Vagina (tissue), 2 donors: ENCODE results near the gene RCE1.

Source experiments
- POLR2A ChIP-seq, 2 donors: fragments of 450-650 bp; IDR thresholded peaks; one replicate each; pipeline ENCODE4 v1.6.1; 2017; ENCODE audit warnings: antibody characterized with exemption in 2 of 2, mild to moderate bottlenecking in 2 of 2, moderate library complexity in 2 of 2
- POLR2AphosphoS5 ChIP-seq, 2 donors: sonication (generic); formaldehyde crosslinking; IDR thresholded peaks; one replicate each; pipeline ENCODE4 v1.9.0; 2017; ENCODE audit warnings: antibody characterized with exemption in 2 of 2, mild to moderate bottlenecking in 2 of 2, low read depth in 1 of 2; ENCODE audit not compliant: insufficient read depth in 1 of 2
- TF ChIP-seq, protein P1 (sequence below), 3 experiments: fragments of 450-650 bp in 2 of 3; fragments of 200-600 bp in 1 of 3; sonication (generic) in 1 of 3; IDR thresholded peaks; one replicate each; pipeline ENCODE4 v1.5.1; 2017 to 2019; ENCODE audit warnings: antibody characterized with exemption in 3 of 3, mild to moderate bottlenecking in 2 of 3, moderate library complexity in 2 of 3

DNA sequence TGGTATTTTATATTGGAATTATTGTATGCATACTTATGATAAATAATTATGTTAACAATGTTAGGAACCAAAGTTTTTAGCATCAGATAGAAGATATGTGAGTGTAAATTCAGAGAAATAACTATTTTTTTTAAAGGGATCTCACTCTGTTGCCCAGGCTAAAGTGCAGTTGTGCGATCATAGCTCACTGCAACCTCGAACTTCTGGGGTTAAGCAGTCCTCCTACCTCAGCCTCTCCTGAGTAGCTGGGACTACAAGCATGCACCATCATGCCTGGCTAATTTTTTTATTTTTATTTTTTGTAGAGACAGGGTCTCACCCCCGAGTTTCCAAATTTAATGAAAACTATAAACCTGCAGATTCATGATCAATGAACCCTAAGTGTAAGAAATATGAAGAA, 33.6 kb upstream of the RCE1 start:
- no peak for TF ChIP-seq POLR2A (IDR thresholded peaks at IDR 0.05)
- TF ChIP-seq POLR2AphosphoS5 (IDR thresholded peaks at IDR 0.05; ENCODE audit: insufficient read depth in 1 of 2, low read depth in 1 of 2): no peak
- TF ChIP-seq, protein P1, sequence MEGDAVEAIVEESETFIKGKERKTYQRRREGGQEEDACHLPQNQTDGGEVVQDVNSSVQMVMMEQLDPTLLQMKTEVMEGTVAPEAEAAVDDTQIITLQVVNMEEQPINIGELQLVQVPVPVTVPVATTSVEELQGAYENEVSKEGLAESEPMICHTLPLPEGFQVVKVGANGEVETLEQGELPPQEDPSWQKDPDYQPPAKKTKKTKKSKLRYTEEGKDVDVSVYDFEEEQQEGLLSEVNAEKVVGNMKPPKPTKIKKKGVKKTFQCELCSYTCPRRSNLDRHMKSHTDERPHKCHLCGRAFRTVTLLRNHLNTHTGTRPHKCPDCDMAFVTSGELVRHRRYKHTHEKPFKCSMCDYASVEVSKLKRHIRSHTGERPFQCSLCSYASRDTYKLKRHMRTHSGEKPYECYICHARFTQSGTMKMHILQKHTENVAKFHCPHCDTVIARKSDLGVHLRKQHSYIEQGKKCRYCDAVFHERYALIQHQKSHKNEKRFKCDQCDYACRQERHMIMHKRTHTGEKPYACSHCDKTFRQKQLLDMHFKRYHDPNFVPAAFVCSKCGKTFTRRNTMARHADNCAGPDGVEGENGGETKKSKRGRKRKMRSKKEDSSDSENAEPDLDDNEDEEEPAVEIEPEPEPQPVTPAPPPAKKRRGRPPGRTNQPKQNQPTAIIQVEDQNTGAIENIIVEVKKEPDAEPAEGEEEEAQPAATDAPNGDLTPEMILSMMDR (IDR thresholded peaks at IDR 0.05): no peak
